ENCODE results near the gene ARHGAP45.
"Not testable (repeated sequence)": the region's sequence is repeated elsewhere in the genome, so short reads cannot be mapped to it uniquely, and the experiment has no call there.

The ARHGAP45 gene, protein sequence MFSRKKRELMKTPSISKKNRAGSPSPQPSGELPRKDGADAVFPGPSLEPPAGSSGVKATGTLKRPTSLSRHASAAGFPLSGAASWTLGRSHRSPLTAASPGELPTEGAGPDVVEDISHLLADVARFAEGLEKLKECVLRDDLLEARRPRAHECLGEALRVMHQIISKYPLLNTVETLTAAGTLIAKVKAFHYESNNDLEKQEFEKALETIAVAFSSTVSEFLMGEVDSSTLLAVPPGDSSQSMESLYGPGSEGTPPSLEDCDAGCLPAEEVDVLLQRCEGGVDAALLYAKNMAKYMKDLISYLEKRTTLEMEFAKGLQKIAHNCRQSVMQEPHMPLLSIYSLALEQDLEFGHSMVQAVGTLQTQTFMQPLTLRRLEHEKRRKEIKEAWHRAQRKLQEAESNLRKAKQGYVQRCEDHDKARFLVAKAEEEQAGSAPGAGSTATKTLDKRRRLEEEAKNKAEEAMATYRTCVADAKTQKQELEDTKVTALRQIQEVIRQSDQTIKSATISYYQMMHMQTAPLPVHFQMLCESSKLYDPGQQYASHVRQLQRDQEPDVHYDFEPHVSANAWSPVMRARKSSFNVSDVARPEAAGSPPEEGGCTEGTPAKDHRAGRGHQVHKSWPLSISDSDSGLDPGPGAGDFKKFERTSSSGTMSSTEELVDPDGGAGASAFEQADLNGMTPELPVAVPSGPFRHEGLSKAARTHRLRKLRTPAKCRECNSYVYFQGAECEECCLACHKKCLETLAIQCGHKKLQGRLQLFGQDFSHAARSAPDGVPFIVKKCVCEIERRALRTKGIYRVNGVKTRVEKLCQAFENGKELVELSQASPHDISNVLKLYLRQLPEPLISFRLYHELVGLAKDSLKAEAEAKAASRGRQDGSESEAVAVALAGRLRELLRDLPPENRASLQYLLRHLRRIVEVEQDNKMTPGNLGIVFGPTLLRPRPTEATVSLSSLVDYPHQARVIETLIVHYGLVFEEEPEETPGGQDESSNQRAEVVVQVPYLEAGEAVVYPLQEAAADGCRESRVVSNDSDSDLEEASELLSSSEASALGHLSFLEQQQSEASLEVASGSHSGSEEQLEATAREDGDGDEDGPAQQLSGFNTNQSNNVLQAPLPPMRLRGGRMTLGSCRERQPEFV

DNA sequence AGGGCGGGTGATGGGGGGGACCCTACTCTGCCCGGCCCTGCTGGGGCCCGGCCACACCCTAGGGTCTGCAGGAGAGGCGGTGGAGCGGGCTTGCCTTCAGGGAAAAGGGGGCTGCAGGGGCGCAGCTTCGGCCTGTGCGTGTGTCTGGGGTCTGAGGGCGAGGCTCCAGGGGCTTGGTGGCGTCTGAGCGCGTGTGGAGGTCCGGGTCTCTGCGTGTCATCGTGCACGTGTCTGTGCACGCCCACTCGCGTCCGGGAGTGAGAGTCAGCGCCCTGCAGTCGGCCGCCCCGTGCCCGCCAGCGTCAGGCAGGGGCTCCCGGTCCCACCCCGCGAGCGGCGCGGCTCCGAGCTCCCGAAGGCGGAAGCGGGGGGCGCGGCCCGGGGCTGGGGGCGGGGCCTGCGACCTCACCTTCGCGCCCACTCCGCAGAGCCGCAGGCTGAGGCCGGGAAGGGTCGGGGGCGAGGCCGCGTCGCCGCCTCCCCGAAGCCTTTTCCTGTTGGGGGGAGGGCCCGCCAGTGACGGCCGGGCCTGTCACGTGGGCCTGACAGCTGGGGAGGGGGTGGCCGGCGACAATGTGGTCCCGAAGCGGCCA is at the start of gene ARHGAP45:
Gene ARHGAP45, plus strand, starts transcription at position 420 of the 593 bp plus-strand sequence. CDS start 239 bp downstream, outside the sequence.
- peak; percentile 45 for DNase-seq

- DNase-seq = no peak
Observed at GRCh38 chr19:1017906-1018305, 49.1 kb upstream of the ARHGAP45 start.

DNA sequence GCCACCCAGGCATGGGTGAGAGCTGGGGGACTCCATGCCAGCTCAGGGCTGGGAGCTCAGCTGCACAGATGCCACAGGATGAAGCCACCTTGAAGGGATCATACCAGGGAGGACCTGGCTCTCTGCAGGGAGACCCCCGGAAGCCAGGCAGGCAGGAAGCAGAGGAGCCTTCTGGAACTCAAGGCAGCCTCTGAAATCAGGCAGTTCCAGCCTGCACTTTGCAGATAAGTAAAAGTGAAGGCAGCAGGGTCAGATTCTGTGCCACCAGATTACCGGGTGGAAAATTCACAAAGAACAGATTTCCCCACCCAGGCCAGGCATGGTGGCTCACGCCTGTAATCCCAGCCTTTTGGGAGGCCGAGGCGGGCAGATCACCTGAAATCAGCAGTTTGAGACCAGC is 48.6 kb upstream of the ARHGAP45 start:
- no peak for DNase-seq

- no peak for DNase-seq
Observed at GRCh38 chr19:1018932-1019615, 47.9 kb upstream of the ARHGAP45 start.

GRCh38 chr19:1019616-1019961 is 47.4 kb upstream of the ARHGAP45 start:
- no peak for DNase-seq

GRCh38 chr19:1019980-1020867 is 46.7 kb upstream of the ARHGAP45 start:
- DNase-seq = no peak

DNA sequence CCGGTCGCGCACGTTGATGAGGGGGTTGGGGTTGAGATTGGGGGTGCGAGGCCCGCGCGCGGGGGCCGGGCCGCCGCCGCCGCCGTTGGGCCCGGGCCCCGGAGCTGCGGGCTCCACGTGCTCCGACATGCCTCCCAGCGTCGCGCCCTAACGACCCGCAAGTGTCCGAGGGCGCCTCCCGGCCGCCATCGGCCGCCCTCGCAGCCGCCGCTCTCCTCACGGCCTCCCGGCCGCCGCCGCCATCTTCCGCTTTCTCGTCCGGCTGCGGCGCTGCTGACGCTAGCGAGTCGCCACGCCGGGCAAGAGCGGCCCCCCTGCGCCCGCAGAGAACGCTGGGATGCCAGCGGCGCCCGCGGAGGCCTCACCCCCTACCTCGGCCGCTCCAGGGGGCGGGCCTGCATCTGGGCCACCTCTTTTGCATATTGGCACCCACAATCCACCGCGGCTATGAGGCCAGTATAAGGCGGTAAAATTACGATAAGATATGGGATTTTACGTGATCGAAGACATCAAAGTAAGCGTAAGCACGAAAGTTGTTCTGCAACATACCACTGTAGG is 46.0 kb upstream of the ARHGAP45 start, which contains the start of gene TMEM259:
Gene TMEM259, minus strand, starts transcription at position 256 of the 558 bp plus-strand sequence. Its CDS starts 127 bp downstream, at position 129.
- peak; percentile 91 for DNase-seq

- not testable (repeated sequence) for DNase-seq
Observed at GRCh38 chr19:1023883-1024188, 43.1 kb upstream of the ARHGAP45 start.

GRCh38 chr19:1025080-1025479 is 41.9 kb upstream of the ARHGAP45 start:
- not testable (repeated sequence) for DNase-seq

GRCh38 chr19:1025960-1026782 is 40.8 kb upstream of the ARHGAP45 start, which contains the start of gene CNN2:
Gene CNN2, plus strand, starts transcription at chr19:1026608. Its CDS starts 54 bp downstream, at chr19:1026662.
- DNase-seq = no peak

GRCh38 chr19:1026783-1027649 is 40.0 kb upstream of the ARHGAP45 start:
- no peak for DNase-seq

GRCh38 chr19:1027650-1028061 is 39.3 kb upstream of the ARHGAP45 start:
- DNase-seq = no peak

DNA sequence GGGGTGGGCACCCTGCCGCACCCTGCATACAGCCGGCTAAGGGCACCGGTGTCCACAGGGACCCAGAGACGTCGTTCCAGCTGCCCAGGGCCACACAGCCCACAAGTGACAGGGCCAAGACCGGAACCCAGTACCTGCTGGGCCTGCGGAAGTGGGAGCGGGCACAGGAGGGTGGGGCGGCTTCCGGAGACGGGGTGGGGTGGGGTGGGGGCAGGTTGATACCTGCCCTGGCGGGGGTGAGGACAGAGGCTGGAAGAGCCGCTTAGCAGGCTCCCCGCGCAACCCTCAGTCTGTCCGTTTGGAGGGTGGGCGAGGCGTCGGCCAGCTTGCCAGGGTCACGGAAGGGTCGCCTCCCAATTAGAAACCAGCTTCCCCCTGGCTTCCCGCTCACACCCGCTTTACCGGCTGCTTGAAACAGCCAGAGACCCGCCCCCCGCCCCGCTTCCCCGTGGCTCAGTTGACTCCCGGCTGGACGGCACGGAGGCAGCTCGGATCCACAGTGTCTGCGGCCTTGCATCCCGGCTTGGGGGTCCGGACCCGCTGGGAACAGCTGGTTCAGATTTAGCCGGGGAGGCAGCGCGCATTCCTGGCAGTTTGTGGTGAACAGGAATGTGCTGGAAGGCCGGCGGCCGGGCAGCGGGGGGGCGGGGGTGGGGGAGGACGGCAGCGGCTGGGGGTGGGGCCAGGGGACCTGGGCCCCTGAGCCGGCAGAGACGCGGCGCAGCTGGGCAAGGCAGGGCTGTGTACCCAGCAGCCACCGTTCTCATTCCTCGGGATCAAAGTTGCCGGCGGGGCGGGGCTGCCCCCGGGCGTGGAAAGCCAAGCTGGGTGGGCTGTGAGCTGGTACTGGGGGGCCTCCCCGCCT is 38.7 kb upstream of the ARHGAP45 start:
- DNase-seq = no peak

GRCh38 chr19:1032264-1032867 is 34.6 kb upstream of the ARHGAP45 start:
- no peak for DNase-seq

DNA sequence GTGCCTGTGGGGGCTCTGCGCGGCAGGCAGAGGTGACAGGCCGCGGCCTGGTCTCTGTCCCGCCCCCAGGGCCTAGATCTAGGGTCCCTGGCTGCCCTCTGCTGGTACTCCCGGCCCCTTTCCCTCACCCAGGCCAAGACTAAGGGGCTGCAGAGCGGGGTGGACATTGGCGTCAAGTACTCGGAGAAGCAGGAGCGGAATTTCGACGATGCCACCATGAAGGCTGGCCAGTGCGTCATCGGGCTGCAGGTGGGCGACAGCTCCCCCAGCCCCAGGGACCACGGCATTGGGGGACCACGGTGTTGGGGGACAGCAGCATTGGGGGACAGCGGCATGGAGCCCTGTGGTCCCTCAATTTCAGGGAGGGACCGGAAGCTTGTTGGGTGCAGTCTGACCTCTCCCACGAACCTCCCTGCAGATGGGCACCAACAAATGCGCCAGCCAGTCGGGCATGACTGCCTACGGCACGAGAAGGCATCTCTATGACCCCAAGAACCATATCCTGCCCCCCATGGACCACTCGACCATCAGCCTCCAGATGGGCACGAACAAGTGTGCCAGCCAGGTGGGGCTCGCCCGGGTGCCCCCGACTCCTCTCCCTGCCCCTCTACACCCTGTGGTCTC is 30.9 kb upstream of the ARHGAP45 start:
- no peak for DNase-seq

DNA sequence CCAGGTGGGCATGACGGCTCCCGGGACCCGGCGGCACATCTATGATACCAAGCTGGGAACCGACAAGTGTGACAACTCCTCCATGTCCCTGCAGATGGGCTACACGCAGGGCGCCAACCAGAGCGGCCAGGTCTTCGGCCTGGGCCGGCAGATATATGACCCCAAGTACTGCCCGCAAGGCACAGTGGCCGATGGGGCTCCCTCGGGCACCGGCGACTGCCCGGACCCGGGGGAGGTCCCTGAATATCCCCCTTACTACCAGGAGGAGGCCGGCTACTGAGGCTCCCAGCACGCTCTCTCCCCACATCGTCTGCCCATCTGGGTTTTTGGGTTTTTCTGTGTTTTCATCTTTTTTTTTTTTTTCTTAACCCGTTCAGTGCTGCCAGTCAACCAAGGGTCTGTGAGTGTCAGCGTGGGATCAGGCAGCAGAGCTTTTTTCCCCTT is 29.3 kb upstream of the ARHGAP45 start:
- no peak for DNase-seq
